ENCODE measurements around the gene GNAI2.
A peak's percentile ranks its signal among the peaks of the same experiment; 100 is the strongest.
"Not testable (repeated sequence)": the region's sequence is repeated elsewhere in the genome, so short reads cannot be mapped to it uniquely, and the experiment has no call there.

GNAI2 gene

DNA sequence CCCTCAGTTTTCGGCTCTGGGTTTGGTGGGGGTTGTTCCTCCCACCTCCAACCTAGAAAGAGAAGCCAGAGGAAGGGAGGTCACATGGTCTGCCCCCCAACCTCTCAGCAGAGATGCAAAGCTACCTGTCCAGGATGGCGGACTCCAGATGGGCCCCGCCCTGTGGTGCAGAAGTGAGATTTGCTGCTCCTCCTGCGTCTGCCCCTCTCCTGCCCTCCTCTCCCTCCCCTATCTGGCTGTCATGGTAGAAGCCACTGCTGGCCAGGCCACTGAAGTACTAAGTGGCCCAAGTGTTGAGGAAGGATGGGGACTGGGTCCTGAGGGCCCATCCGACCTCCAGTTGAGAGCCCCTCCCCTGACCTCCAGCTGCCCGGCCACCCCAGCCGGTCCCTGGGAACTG is 30.8 kb downstream of the GNAI2 start:
- DNase-seq, result no peak

DNA sequence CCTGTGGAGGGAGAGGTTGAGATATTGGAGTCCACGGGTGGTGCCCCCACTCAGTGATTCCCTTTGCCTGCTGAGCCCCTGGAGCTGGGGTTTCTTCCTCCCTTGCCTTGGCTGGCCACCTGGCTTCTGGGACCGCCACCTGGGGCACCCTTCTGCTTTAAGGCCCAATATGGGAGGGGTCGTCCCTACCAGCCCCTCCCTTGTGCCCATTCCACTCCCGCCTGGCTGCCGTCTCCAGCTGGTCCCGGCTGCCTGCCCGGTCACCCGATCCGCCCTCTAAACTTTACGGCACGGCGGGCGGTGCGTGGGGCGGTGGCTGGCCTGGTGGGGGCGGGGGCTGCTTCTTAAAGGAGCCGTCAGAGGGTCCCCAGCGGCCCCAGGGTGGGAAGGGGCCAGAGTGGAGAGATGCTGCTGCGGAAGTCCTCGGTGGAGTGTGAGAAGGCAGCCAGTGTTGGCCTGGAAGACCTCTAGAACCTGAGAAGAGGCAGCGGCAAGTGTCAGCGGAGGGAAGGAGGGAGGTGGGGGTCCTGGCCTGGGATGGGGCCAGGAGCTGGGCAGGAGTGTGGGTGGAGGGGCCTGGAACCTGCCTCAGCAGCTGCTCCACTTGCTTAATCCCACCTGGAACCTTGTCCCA is 31.4 kb downstream of the GNAI2 start:
- no peak for DNase-seq

DNA sequence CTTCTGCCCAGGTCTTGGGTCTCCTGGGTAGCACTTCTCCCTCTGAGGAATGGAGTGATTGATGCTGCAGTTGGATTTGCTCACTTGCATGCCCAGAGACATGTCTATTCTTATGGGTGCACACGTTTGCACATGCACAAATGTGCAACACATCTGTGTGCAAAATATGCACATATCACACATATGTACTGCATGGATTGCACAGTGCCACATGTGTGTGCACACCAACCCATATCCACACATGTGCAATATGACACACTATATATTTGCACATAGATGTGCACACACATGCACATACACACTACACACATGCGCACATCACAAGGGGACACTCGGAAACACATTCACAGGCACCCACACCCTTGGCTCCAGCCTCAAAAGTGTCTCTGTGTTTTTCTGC is 32.3 kb downstream of the GNAI2 start:
- DNase-seq, result no peak

DNA sequence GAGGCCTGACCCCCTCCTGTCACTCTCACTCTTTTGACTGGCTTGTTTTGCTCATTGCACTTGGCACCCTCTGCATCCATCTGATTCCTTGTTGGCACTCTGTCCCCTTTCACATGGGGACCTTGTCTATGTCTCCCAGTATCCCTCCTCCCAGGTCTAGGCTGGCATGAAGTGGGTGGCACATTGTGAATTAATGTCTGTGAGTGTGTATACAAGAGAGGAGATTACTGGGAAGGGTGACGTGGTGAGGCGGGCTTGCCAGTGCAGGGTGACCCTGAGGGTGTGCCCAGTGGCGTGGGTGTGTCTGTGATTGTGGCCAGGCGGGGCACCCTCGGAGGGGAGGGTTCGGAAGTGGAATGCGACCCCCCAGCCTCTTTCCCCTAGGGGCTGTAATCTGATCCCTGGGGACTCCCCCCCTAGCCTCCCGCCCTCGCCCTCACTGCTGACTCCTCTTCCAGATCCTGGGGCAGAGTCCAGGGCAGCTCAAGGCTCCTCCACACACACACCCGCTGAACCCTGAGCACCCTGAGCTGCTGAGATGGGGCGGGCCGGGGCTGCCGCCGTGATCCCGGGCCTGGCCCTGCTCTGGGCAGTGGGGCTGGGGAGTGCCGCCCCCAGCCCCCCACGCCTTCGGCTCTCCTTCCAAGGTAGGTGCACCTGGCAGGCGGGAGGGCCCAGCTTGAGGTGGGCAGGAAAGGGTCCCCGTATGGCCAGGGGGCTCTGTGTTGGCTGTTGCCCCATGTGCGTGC is 32.9 kb downstream of the GNAI2 start, which contains the start of gene SEMA3B:
Gene SEMA3B (plus strand): TSS at position 445 of the 749 bp plus-strand sequence. CDS start 94 bp downstream, at position 539.
- no peak for DNase-seq

DNA sequence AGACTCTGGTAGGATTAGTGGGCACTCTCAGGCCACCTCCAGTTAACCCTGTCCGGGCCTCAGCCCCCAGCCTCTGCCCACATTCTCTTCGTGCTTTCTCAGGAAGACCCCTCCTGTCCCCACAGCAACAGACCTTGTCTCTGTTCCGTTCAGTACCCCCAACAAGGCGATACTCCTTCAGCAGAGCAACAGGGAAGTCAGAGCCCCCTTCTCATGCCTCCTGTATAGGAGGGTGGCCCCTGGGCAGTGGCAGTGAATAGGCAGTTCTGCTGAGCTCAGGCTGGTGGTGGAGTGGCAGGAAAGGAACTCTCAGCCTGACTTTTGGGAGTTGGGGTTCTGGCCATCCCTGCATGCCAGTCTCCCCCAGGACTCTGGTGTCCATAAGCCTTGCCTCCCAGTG is 33.5 kb downstream of the GNAI2 start:
- DNase-seq, result no peak

DNA sequence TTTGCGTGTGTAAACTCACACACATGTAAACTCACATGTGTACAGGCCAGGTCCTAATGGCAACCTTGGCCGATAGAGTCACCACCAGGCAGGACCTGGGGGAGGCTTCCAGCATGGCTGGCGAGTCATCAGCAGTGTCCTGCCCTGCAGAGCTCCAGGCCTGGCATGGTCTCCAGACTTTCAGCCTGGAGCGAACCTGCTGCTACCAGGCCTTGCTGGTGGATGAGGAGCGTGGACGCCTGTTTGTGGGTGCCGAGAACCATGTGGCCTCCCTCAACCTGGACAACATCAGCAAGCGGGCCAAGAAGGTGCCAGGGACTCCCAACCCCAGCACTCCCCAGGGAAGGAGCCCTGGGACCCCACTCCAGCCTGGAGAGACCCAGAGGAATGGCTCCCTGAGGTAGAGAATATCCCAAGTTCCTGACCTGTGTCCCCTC is 34.0 kb downstream of the GNAI2 start:
- no peak for DNase-seq

DNA sequence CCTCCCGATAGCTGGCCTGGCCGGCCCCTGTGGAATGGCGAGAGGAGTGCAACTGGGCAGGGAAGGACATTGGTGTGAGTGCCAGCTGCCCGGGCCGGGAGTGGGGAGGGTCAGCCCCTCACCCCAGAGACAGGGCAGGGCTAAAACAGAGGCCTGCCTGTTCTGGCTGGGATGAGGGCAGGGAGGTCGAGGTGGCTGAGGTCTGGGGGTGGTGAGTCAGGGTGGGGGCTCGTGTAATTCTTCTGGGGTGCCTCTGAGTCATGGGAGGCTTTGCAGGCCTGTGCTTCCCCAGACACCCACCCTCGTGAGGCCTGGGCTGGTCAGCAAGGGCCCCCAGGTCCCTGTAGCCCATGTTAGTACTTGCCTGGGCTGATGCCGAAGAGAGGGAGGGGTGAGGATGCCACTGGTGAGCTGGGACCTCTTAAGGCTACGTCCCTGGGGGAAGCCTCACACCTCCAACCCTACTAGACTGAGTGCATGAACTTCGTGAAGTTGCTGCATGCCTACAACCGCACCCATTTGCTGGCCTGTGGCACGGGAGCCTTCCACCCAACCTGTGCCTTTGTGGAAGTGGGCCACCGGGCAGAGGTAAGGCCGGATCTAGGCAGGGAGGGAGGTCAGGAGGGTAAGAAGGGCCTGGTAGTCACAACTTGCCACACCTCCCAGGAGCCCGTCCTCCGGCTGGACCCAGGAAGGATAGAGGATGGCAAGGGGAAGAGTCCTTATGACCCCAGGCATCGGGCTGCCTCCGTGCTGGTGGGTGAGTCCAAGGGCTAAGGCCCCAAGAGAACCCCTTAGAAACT is 34.6 kb downstream of the GNAI2 start:
- no peak for DNase-seq

DNA sequence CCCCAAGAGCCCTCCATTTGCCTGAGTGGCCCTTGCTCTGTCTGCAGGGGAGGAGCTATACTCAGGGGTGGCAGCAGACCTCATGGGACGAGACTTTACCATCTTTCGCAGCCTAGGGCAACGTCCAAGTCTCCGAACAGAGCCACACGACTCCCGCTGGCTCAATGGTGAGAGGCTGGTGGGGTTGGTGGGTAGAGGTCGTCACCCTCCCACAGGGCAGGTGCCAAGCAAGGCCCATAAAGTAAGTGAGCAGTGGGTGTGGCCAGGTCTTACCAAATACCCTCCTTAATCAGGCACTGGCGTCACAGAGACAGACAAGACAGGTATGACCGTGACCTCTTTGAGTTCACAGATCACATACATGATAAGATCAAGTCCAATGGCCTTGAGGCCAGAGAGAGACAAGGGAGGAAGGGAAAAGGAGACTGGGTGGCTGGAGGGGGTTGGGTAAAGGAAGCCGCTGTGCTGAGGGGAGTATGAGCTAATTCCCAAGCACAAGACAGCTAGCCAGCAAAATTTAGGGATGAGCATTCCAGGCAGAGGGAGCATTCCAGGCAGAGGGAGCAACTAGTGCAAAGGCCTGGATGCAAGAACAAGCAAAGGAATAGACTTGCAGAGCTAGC is 35.4 kb downstream of the GNAI2 start:
- DNase-seq, result no peak

DNA sequence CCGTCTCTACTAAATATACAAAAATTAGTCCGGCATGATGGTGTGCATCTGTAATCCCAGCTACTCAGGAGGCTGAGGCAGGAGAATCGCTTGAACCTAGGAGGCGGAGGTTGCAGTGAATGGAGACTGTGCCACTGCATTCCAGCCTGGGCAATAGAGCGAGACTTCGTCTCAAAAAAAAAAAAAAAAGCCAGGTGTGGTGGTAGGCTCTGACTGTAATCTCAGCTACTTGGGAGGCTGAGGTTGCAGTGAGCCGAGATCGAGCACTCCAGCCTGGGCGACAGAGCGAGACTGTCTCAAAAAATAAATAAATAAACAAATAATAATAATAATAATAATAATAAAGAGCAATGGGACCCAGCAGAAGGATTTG is 36.5 kb downstream of the GNAI2 start:
- DNase-seq, result not testable (repeated sequence)

DNA sequence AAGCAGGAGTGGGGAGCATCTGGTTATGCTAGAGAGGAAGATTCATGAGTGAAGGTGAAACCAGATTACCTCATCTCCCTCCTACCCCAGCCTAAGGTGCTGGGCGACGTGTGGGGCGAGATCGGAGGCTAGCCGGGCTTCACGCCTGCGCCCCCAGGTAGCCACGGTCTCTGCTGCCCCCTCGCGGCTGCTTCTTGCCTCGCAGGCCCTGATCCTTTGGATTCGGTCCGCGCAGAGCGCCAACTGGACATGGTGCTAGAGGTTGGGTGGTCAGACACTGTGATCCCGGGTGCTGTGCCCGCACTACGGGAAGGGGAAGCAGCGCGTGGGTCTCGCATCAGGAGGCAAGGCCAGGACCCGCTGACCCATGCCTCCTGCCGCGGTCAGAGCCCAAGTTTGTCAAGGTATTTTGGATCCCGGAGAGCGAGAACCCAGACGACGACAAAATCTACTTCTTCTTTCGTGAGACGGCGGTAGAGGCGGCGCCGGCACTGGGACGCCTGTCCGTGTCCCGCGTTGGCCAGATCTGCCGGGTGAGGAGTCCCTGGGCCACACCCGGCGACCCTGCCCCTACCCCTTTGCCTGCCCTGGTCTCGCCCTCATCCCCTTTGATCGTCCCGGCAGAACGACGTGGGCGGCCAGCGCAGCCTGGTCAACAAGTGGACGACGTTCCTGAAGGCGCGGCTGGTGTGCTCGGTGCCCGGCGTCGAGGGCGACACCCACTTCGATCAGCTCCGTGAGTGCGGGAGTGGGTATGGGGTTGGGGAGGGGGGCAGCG is 37.1 kb downstream of the GNAI2 start:
- peak; percentile 86 for DNase-seq

DNA sequence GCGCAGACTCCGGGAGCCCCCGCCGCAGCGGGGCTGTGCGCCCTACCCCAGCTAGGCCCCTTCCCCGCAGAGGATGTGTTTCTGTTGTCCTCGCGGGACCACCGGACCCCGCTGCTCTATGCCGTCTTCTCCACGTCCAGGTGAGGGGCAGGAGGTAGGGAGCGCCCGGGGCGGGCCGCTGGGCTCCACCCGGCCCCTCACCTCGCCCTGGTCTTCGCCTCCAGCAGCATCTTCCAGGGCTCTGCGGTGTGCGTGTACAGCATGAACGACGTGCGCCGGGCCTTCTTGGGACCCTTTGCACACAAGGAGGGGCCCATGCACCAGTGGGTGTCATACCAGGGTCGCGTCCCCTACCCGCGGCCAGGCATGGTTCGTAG is 37.7 kb downstream of the GNAI2 start:
- no peak for DNase-seq

DNA sequence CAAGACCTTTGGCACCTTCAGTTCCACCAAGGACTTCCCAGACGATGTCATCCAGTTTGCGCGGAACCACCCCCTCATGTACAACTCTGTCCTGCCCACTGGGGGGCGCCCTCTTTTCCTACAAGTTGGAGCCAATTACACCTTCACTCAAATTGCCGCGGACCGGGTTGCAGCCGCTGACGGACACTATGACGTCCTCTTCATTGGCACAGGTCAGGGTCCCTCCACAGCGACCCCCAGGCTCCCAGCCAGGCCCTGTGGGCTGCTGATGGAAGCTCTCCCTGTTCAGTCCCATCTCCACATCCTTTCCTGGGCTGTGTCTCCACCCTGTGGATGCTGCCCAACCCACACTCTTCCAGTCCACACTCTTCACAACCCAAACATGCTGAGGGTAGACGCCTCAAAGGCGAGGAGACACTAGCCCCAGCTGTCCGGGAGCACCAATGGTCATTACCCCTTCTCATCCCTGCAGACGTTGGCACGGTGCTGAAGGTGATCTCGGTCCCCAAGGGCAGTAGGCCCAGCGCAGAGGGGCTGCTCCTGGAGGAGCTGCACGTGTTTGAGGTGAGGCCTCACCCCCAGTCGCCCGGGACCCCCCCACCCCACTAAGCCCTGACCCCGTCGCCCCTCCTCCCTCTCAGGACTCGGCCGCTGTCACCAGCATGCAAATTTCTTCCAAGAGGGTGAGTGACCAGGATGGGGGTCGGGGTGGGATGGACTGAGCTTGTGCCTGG is 38.5 kb downstream of the GNAI2 start:
- peak; percentile 76 for DNase-seq

DNA sequence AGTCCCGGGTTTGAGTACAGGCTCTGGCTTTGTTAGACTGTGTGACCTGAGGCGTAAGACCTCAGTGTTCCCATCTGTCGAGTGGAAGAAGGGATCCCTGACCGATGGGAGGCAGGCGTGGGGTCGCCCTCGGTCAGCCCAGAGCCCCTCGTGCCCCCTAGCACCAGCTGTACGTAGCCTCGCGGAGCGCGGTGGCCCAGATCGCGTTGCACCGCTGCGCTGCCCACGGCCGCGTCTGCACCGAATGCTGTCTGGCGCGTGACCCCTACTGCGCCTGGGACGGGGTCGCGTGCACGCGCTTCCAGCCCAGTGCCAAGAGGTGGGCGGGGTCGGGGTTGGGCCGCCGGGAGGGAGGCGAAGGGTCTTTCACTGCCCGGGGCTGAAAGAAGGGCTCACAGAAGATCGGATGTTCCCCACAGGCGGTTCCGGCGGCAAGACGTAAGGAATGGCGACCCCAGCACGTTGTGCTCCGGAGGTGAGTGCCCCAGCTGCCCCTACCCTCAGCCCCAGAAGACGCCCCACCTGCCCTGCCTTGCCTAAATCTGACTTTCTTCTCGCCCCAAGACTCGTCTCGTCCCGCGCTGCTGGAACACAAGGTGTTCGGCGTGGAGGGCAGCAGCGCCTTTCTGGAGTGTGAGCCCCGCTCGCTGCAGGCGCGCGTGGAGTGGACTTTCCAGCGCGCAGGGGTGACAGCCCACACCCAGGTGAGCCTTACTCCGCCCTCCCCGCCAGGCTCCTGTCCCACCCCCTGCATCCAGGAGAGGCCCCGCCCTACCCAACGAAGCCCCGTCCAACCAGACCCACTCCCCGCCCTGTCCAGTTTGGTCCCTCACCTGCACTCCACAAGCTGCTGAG is 39.4 kb downstream of the GNAI2 start:
- DNase-seq, result no peak

DNA sequence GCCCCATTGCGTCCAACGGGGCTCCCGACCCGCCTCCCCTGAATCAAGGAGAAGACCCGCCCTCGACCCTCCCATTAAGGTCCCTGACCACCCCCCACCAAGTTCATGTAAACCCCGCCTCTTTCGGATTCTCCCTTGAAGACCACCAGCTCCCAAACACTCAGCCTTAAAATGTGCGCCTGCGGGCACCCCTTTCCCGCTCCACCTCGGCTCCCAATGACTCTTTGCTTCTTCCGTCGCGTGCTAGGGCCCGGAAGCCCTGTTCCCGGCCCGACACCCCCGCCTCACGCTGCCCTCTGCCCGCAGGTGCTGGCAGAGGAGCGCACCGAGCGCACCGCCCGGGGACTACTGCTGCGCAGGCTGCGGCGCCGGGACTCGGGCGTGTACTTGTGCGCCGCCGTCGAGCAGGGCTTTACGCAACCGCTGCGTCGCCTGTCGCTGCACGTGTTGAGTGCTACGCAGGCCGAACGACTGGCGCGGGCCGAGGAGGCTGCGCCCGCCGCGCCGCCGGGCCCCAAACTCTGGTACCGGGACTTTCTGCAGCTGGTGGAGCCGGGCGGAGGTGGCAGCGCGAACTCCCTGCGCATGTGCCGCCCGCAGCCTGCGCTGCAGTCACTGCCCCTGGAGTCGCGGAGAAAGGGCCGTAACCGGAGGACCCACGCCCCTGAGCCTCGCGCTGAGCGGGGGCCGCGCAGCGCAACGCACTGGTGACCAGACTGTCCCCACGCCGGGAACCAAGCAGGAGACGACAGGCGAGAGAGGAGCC is 40.2 kb downstream of the GNAI2 start:
- DNase-seq, result no peak

DNA sequence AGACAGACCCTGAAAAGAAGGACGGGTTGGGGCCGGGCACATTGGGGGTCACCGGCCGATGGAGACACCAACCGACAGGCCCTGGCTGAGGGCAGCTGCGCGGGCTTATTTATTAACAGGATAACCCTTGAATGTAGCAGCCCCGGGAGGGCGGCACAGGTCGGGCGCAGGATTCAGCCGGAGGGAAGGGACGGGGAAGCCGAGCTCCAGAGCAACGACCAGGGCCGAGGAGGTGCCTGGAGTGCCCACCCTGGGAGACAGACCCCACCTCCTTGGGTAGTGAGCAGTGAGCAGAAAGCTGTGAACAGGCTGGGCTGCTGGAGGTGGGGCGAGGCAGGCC is 40.7 kb downstream of the GNAI2 start:
- DNase-seq, result no peak

DNA sequence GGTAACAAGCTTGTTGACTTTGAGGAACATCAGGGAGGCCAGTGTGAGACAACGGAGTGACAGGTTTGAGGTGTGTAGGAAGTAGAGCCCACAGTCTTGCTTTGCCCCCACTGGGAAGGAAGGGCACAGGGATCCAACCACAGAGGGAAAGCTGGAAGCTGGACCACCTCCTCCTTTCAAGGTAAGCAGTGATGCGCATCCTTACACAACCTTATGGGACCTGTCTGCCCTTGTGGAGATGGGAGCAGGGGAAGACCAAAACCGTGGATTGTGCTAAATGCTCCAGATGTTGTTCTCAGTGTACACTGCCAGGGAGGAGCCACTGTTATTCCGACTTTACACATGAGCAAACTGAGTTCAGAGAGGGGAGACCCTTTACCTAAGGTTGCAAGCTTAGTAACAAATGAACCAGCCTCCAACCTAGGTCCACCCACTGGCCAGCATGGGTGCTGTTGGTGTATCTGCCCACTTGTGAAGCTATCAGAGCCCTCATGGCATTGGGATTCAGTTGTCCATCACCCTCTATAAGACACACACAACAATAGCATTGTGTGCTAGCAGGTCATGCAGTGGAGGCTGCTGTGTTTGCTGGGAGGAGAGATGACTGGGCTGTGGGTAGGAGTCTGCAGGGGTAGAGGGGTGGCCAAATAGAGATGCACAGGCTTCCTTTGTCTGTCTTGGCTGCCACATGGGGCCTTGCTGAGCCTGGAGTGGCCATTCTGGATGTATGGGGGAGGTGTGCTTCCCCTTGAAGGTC is 42.3 kb downstream of the GNAI2 start:
- no peak for DNase-seq

DNA sequence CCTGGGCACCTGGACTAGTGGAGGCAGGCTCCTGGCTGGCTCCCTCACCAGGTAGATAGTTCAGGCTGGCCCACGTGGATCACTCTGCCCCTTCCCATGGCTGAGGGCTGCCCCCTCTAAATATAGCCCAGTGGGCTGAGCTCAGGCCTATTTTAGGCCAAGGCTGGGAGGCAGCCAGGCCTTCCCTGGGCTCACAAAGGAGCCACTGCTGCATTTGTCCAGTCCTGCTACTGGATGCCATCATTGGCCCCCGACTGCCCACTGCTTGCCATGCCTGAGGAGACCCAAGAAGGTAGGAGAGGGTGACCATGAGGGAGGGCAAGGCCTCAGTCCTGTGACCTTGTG is 42.8 kb downstream of the GNAI2 start, which contains the start of gene LSMEM2:
Gene LSMEM2 (plus strand): TSS at position 208 of the 345 bp plus-strand sequence. CDS start 27 bp downstream, at position 235.
- DNase-seq, result no peak

DNA sequence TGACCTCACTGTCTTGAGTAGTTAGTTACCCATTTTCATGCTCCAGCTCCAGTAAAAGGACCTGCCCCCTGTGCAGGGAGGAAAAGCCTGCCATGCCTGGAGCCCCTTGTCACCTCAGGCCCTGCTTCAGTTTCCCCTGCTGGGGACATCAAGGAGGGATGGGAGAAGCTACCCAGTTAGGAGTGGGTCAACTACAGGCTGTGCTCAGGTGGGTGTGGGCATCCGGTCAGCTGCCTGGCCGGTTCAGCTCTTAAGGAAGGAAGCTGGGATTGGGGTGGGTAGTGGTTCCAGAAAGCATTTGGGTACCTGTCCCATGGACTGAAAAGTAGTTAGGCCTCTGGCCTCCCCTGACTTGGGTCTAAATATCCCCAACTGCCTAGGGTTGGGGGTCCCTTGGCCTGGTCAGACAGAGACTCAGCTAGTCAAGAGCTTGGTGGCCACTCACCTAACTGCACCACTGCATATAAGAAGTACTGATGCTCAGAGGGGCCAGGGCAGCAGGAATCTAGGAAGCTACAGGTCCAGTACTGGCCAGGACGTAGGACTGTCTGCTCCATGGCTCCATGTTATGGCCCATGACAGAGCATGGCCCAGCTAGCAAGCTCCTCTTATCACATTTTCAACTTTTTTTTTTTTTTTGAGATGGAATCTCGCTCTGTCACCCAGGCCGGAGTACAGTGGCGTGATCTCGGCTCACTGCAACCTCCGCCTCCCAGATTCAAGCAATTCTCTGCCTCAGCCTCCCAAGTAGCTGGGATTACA is 43.4 kb downstream of the GNAI2 start:
- no peak for DNase-seq

DNA sequence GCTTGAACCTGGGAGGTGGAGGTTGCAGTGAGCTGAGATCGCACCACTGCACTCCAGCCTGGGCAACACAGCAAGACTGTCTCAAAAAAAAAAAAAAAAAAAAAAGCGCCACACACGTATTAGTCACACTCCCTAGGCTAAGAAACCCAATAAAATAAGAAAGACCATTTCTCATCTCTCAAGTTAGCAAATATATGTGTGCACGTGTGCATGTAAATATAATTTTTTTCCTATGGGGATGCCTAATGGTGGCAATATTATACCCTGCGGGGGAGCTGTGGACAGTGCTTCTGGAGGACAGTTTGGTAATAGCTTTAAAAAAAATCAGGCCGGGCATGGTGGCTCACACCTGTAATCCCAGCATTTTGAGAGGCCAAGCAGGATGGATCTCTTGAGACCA is 48.1 kb downstream of the GNAI2 start:
- not testable (repeated sequence) for DNase-seq
